GM18858 (cell line): ENCODE results near the gene ARFGAP2.

Source experiments
- ATAC-seq: cut with Tn5 transposase; IDR thresholded peaks from one replicate; pipeline ENCODE4 v1.9.1; 2021; ENCODE audit not compliant: unreplicated experiment

ARFGAP2 gene

GRCh38 chr11:47171856-47172255 lies 4.8 kb downstream of the ARFGAP2 start:
- ATAC-seq: no peak

GRCh38 chr11:47171061-47171838 lies 5.4 kb downstream of the ARFGAP2 start:
- no peak for ATAC-seq

- ATAC-seq: no peak
Measured at GRCh38 chr11:47166368-47166767, 10.3 kb downstream of the ARFGAP2 start.

GRCh38 chr11:47165253-47165840 lies 11.3 kb downstream of the ARFGAP2 start:
- no peak for ATAC-seq

GRCh38 chr11:47164321-47164720 lies 12.4 kb downstream of the ARFGAP2 start:
- no peak for ATAC-seq

GRCh38 chr11:47163898-47164297 lies 12.8 kb downstream of the ARFGAP2 start:
- no peak for ATAC-seq

- no peak for ATAC-seq
Measured at GRCh38 chr11:47163193-47163592, 13.5 kb downstream of the ARFGAP2 start.

- no peak for ATAC-seq
Measured at GRCh38 chr11:47162426-47162825, 14.3 kb downstream of the ARFGAP2 start.

- ATAC-seq: no peak
Measured at GRCh38 chr11:47161890-47162289, 14.8 kb downstream of the ARFGAP2 start.

GRCh38 chr11:47161134-47161854 lies 15.4 kb downstream of the ARFGAP2 start:
- ATAC-seq: no peak

GRCh38 chr11:47160753-47161133 lies 15.9 kb downstream of the ARFGAP2 start:
- no peak for ATAC-seq

- no peak for ATAC-seq
Measured at GRCh38 chr11:47158242-47158641, 18.4 kb downstream of the ARFGAP2 start.

- no peak for ATAC-seq
Measured at GRCh38 chr11:47157805-47158204, 18.9 kb downstream of the ARFGAP2 start.

GRCh38 chr11:47156951-47157350 lies 19.7 kb downstream of the ARFGAP2 start:
- ATAC-seq: no peak

- ATAC-seq: no peak
Measured at GRCh38 chr11:47156333-47156732, 20.3 kb downstream of the ARFGAP2 start.

GRCh38 chr11:47155879-47156278 lies 20.8 kb downstream of the ARFGAP2 start:
- no peak for ATAC-seq

GRCh38 chr11:47154616-47155570 lies 21.8 kb downstream of the ARFGAP2 start:
- no peak for ATAC-seq

- ATAC-seq: peak; percentile 42
Measured at GRCh38 chr11:47152953-47153950, 23.4 kb downstream of the ARFGAP2 start.

GRCh38 chr11:47152126-47152952 lies 24.3 kb downstream of the ARFGAP2 start:
- ATAC-seq: no peak
